ENCODE results near the gene SAMD15.

DNA sequence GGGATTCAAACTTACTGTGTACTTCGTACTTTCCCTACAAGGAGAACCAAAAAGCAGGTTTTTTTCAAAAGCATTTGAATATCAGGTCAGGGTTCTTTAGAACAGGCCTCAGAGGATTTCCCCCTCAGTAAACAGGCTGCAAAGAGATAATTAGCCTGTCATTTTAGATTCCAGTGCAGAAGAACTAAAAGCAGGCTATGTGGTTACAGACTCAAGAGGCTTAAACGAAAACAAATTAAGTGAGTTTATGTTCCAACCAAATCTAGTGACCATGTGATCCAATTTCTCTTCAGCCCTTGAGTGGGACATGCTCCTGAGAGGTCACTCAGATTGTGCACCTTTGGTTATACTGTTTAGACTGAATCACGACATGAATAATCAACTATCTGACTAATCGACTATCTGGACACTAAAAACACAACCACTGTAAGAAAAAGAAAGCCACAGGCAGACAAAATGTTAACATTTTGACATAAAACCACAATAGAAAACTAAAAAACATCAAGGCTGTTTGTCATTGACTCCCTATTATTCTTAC, 4.8 kb upstream of the SAMD15 start:
- TF ChIP-seq POLR2AphosphoS5 (IDR thresholded peaks at IDR 0.05; ENCODE audit: low read depth, low read length), result no peak
- TF ChIP-seq, protein P1, sequence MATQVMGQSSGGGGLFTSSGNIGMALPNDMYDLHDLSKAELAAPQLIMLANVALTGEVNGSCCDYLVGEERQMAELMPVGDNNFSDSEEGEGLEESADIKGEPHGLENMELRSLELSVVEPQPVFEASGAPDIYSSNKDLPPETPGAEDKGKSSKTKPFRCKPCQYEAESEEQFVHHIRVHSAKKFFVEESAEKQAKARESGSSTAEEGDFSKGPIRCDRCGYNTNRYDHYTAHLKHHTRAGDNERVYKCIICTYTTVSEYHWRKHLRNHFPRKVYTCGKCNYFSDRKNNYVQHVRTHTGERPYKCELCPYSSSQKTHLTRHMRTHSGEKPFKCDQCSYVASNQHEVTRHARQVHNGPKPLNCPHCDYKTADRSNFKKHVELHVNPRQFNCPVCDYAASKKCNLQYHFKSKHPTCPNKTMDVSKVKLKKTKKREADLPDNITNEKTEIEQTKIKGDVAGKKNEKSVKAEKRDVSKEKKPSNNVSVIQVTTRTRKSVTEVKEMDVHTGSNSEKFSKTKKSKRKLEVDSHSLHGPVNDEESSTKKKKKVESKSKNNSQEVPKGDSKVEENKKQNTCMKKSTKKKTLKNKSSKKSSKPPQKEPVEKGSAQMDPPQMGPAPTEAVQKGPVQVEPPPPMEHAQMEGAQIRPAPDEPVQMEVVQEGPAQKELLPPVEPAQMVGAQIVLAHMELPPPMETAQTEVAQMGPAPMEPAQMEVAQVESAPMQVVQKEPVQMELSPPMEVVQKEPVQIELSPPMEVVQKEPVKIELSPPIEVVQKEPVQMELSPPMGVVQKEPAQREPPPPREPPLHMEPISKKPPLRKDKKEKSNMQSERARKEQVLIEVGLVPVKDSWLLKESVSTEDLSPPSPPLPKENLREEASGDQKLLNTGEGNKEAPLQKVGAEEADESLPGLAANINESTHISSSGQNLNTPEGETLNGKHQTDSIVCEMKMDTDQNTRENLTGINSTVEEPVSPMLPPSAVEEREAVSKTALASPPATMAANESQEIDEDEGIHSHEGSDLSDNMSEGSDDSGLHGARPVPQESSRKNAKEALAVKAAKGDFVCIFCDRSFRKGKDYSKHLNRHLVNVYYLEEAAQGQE (IDR thresholded peaks at IDR 0.05; ENCODE audit: insufficient read depth in 1 of 2, low read depth in 2 of 2, low read length in 2 of 2), result no peak
- no peak for TF ChIP-seq FOXP2 (optimal IDR thresholded peaks at IDR 0.05; ENCODE audit: borderline replicate concordance, extremely low read depth, extremely low read length, insufficient read depth)
- TF ChIP-seq TAF1 (IDR thresholded peaks at IDR 0.05; ENCODE audit: borderline replicate concordance, insufficient read depth, low read length), result no peak
